K562 (cell line): ENCODE results near the gene NHS. TPM values are rescaled to one million over a fixed set of nuclear protein-coding genes. Genes with fewer than 3 reads are reported as not detected.

Source experiments
- ATAC-seq: fragments of 200-7000 bp; cut with Tn5 transposase; 3 replicates; pipeline ENCODE4 v1.9.1; 2020; ENCODE audit warnings: moderate library complexity
- BruUV-seq: library from RNA; stranded (reverse); fragments of 400-500 nt; replicated peaks from 2 replicates; lab custom pipeline; 2021; lab: Mats Ljungman, UMichigan
- CTCF ChIA-PET: fragments of 300-600 bp; formaldehyde crosslinking; extraction: SDS; loops from one replicate; lab custom pipeline; 2021; ENCODE audit warnings: low intra/inter-chr PET ratio; lab: Yijun Ruan, JAX
- POLR2A ChIA-PET: fragments of 300-600, 350-650 bp; sonication (Branson Sonifier 250); formaldehyde crosslinking; extraction: SDS; loops from one replicate; lab custom pipeline; 2021; ENCODE audit warnings: antibody characterized with exemption, inconsistent platforms; lab: Yijun Ruan, JAX
- DNase-seq, 4 experiments: peaks; one replicate each; pipeline versions ENCODE4 v3.0.0 to v3.0.0-alpha.2; 2011 to 2018; ENCODE audit warnings: low spot score in 3 of 4, mixed read lengths in 3 of 4; ENCODE audit errors: extremely low read depth in 1 of 4
- FAIRE-seq: peaks from 2 replicates; lab custom pipeline; 2011; peaks lifted over from hg19 to GRCh38; lab: Jason Lieb, UNC
- H2AFZ ChIP-seq: 2 replicates; pipeline ENCODE4 v1.6.0; 2011; ENCODE audit warnings: low read depth, low read length, control low read depth, inconsistent platforms
- H3K27ac ChIP-seq: fragments of 200-600 bp; 3 replicates; pipeline ENCODE4 v1.8.0; 2011; ENCODE audit warnings: low read depth, mild to moderate bottlenecking, control low read depth, inconsistent platforms, low read length, moderate library complexity, mixed read lengths; ENCODE audit errors: extremely low read depth
- H3K27me3 ChIP-seq, 2 experiments: fragments of 300-600 bp in 1 of 2; 2 replicates in 1 of 2; 3 replicates in 1 of 2; pipeline versions ENCODE4 v1.6.0 to v1.8.0; 2011; ENCODE audit warnings: inconsistent platforms in 2 of 2, low read length in 2 of 2, mild to moderate bottlenecking in 1 of 2, mixed read lengths in 1 of 2, moderate library complexity in 1 of 2; ENCODE audit not compliant: control insufficient read depth in 2 of 2, insufficient read depth in 2 of 2
- H3K36me3 ChIP-seq: fragments of 300-600 bp; 3 replicates; pipeline ENCODE4 v1.8.0; 2011; ENCODE audit warnings: mild to moderate bottlenecking, low read length, inconsistent platforms; ENCODE audit not compliant: control insufficient read depth, insufficient read depth
- H3K4me1 ChIP-seq, 2 experiments: fragments of 200-600 bp in 1 of 2; replicated peaks in 1 of 2; 2 replicates in 1 of 2; 3 replicates in 1 of 2; pipeline versions ENCODE4 v1.5.1 to v1.8.0; 2011; ENCODE audit warnings: inconsistent platforms in 2 of 2, low read length in 2 of 2, mild to moderate bottlenecking in 1 of 2, mixed read lengths in 1 of 2, moderate library complexity in 1 of 2; ENCODE audit not compliant: control insufficient read depth in 2 of 2, insufficient read depth in 2 of 2
- H3K4me2 ChIP-seq: 2 replicates; pipeline ENCODE4 v1.6.1; 2011; ENCODE audit warnings: low read length, control low read depth, inconsistent platforms, mixed read lengths; ENCODE audit not compliant: insufficient read depth
- H3K4me3 ChIP-seq: fragments of 200-600 bp; sonication (generic), shearing (Covaris generic); 2 replicates; pipeline ENCODE4 v1.5.1; 2016; ENCODE audit warnings: control low read depth, inconsistent platforms
- H3K79me2 ChIP-seq: fragments of 200-600 bp; 3 replicates; pipeline ENCODE4 v1.8.0; 2011; ENCODE audit warnings: low read length, inconsistent platforms; ENCODE audit not compliant: control insufficient read depth, insufficient read depth
- H3K9ac ChIP-seq, 2 experiments: 2 replicates each; pipeline versions ENCODE4 v1.6.0 to v1.6.1; 2011; ENCODE audit warnings: low read depth in 2 of 2, low read length in 2 of 2, control low read depth in 1 of 2, inconsistent platforms in 1 of 2, mild to moderate bottlenecking in 1 of 2, mixed read lengths in 1 of 2; ENCODE audit not compliant: insufficient read depth in 1 of 2
- H3K9me1 ChIP-seq: one replicate; pipeline ENCODE4 v1.6.0; 2011; ENCODE audit warnings: inconsistent platforms, mild to moderate bottlenecking, low read length, moderate library complexity; ENCODE audit not compliant: control insufficient read depth, insufficient read depth
- H3K9me3 ChIP-seq: replicated peaks from 2 replicates; pipeline ENCODE4 v1.5.1; 2011; ENCODE audit warnings: low read depth, low read length, inconsistent platforms; ENCODE audit not compliant: control insufficient read depth, insufficient read depth
- H4K20me1 ChIP-seq: replicated peaks from 2 replicates; pipeline ENCODE4 v1.6.1; 2011; ENCODE audit warnings: low read length, inconsistent platforms, mixed read lengths; ENCODE audit not compliant: control insufficient read depth, insufficient read depth
- BDP1 ChIP-seq: IDR thresholded peaks from 3 replicates; pipeline ENCODE4 v1.6.1; 2011; ENCODE audit not compliant: insufficient read length, insufficient read depth
- ELF2 ChIP-seq: fragments of 250-450 bp; sonication (Bioruptor Pico); IDR thresholded peaks from 2 replicates; pipeline ENCODE4 v1.5.0; 2021; ENCODE audit warnings: mild to moderate bottlenecking
- GTF2F1 ChIP-seq: IDR thresholded peaks from 2 replicates; pipeline ENCODE4 v1.6.1; 2011; ENCODE audit warnings: low read depth, low read length, improper control_type of control experiment
- HNRNPH1 ChIP-seq: fragments of 200-400 bp; formaldehyde crosslinking; optimal IDR thresholded peaks from 2 replicates; pipeline ENCODE3; 2017; ENCODE audit warnings: low read depth, mild to moderate bottlenecking, low read length, moderate library complexity
- IRF1 ChIP-seq: sonication (generic); formaldehyde crosslinking; IDR thresholded peaks from 2 replicates; pipeline ENCODE4 v1.8.0; 2022; ENCODE audit warnings: missing genetic modification reagents, mild to moderate bottlenecking, borderline replicate concordance
- IRF9 ChIP-seq: fragments of 450-650 bp; IDR thresholded peaks from 2 replicates; pipeline ENCODE4 v1.6.1; 2016; ENCODE audit warnings: missing biosample characterization, missing genetic modification characterization
- POU5F1 ChIP-seq: fragments of 150-350 bp; IDR thresholded peaks from 2 replicates; pipeline ENCODE4 v1.6.1; 2014; ENCODE audit warnings: borderline replicate concordance, low read length, low read depth, mild to moderate bottlenecking; ENCODE audit not compliant: partially characterized antibody
- RUNX1 ChIP-seq: sonication (generic); IDR thresholded peaks from 2 replicates; pipeline ENCODE4 v1.6.1; 2016; ENCODE audit warnings: antibody characterized with exemption, low read depth
- VEZF1 ChIP-seq: fragments of 200-800 bp; sonication (Bioruptor generic); IDR thresholded peaks from 2 replicates; pipeline ENCODE4 v1.6.1; 2017; ENCODE audit warnings: missing genetic modification characterization, missing compliant biosample characterization
- XRCC3 ChIP-seq: fragments of 450-650 bp; IDR thresholded peaks from 2 replicates; pipeline ENCODE4 v1.6.1; 2017; ENCODE audit warnings: mild to moderate bottlenecking, moderate library complexity
- ZBTB11 ChIP-seq, 3 experiments: fragments of 200-800 bp in 1 of 3; fragments of 250-450 bp in 1 of 3; fragments of 450-650 bp in 1 of 3; sonication (Bioruptor Pico) in 1 of 3; sonication (Bioruptor generic) in 1 of 3; formaldehyde crosslinking in 1 of 3; IDR thresholded peaks; 2 replicates each; pipeline versions ENCODE4 v1.6.1 to v1.8.0; 2016 to 2022; ENCODE audit warnings: mild to moderate bottlenecking in 2 of 3, missing genetic modification characterization in 2 of 3, missing compliant biosample characterization in 1 of 3, moderate library complexity in 1 of 3
- ZHX1 ChIP-seq: fragments of 150-350 bp; conservative IDR thresholded peaks from 2 replicates; pipeline ENCODE4 v1.6.1; 2014; ENCODE audit warnings: low read length
- ZNF224 ChIP-seq: sonication (generic); formaldehyde crosslinking; IDR thresholded peaks from 2 replicates; pipeline ENCODE4 v1.8.0; 2022; ENCODE audit warnings: mild to moderate bottlenecking, missing genetic modification reagents
- WGBS: fragments of 100-300 bp; shearing (Covaris generic); methylation state at CpG from one replicate; pipeline ENCODE4 v1.1.6; 2016; ENCODE audit warnings: low coverage, mixed read lengths; ENCODE audit not compliant: insufficient coverage; ENCODE audit errors: missing lambda C conversion rate; 5-methylcytosine and 5-hydroxymethylcytosine counted together
- in situ Hi-C: fragments of 300-500 bp; cut with MboI; formaldehyde crosslinking; loops from 4 replicates; pipeline ENCODE4 v1.15.0; 2018; ENCODE audit warnings: inconsistent platforms, mixed read lengths
- intact Hi-C: fragments of 100-400 bp; cut with micrococcal nuclease; formaldehyde crosslinking; loops from 2 replicates; pipeline ENCODE4 v1.14.2; 2022
- polyA plus RNA-seq, 8 experiments: library from polyadenylated mRNA; depleted of rRNA in 4 of 8; stranded (reverse) in 5 of 8; unstranded in 3 of 8; fragments of >200 nt; fragmentation: Nextera tagmentation in 2 of 8; fragmentation: Illumina TruSeq in 1 of 8; extraction: Ambion mirVana in 2 of 8; extraction: Trizol in 1 of 8; gene quantifications; 2 replicates each; pipeline versions ENCODE4 v1.2.1 to v1.2.3, GENCODE V29; 2011 to 2014; ENCODE audit warnings: inconsistent platforms in 1 of 8, missing spikeins in 1 of 8
- total RNA-seq, 7 experiments: library from RNA; depleted of rRNA in 6 of 7; stranded (reverse); fragments of >200 nt in 6 of 7; fragmentation: Illumina TruSeq in 2 of 7; extraction: Trizol in 2 of 7; gene quantifications; 2 replicates each; pipeline versions ENCODE4 v1.2.1 to v1.2.3, GENCODE V29; 2011 to 2021; ENCODE audit warnings: low replicate concordance in 1 of 7

Gene NHS
- total and polyA plus RNA-seq, 9 of the 15 experiments (the other 6 are each of a cell fraction or from before 2014, with no cell fraction given), result 0.02 TPM; not detected in 8

GRCh38 chrX:17411205-17411604 lies 36.2 kb downstream of the NHS start:
- H2AFZ ChIP-seq, result no peak overlapping the region
- no peaks in the 10 kb centered on the region for H3K36me3 ChIP-seq
- H3K9ac ChIP-seq, result no peak overlapping the region
- no peaks in the 10 kb centered on the region for H3K9me3 ChIP-seq
- no peaks in the 10 kb centered on the region for H3K9me1 ChIP-seq
- no TSS peak for BruUV-seq
- no peak overlapping the region for H3K4me2 ChIP-seq
- no peak overlapping the region for H3K4me3 ChIP-seq
- POLR2A ChIA-PET, result no interaction called here
- no peak overlapping the region for H3K27ac ChIP-seq
- no peaks in the 10 kb centered on the region for H3K79me2 ChIP-seq
- ATAC-seq (no peak), DNase-seq (no peak), FAIRE-seq (no peak)
- in situ Hi-C loops, result no loop called here
- intact Hi-C loops, result no loop called here
- no peaks in the 10 kb centered on the region for H3K27me3 ChIP-seq
- no peaks in the 10 kb centered on the region for H3K4me1 ChIP-seq
- CTCF ChIA-PET, result no interaction called here
- WGBS, result 0% methylated on average over 4 of the region's 4 CpGs
- no peaks in the 10 kb centered on the region for H4K20me1 ChIP-seq
- no peak for TF ChIP-seq ZNF224 (CRISPR knock-in tag)
- TF ChIP-seq VEZF1 (CRISPR knock-in tag), result no peak
- no peak for TF ChIP-seq RUNX1
- TF ChIP-seq GTF2F1, result no peak
- no peak for TF ChIP-seq ELF2 (CRISPR knock-in tag)
- TF ChIP-seq XRCC3, result no peak
- no peak for TF ChIP-seq ZBTB11 (CRISPR knock-in tag; IDR thresholded peaks at IDR 0.05)
- TF ChIP-seq HNRNPH1, result no peak
- TF ChIP-seq POU5F1, result no peak
- no peak for TF ChIP-seq IRF1 (CRISPR knock-in tag)
- TF ChIP-seq BDP1, result no peak
- TF ChIP-seq IRF9 (tag), result no peak
- TF ChIP-seq ZHX1, result no peak
